ENCODE measurements around the gene ETS2.
A peak's percentile ranks its signal among the peaks of the same experiment; 100 is the strongest.
"Not testable (repeated sequence)": the region's sequence is repeated elsewhere in the genome, so short reads cannot be mapped to it uniquely, and the experiment has no call there.

ETS2 gene

GRCh38 chr21:38825269-38825668, 19.5 kb downstream of the ETS2 start:
- no peak for DNase-seq (ENCODE audit: low read depth in 1 of 2, low spot score in 1 of 2)
- no peak overlapping the region for H3K27ac ChIP-seq (replicated peaks)
- no peaks in the 10 kb centered on the region for H3K27me3 ChIP-seq (ENCODE audit: insufficient read depth, poor library complexity, severe bottlenecking)
- H3K4me3 ChIP-seq (replicated peaks; ENCODE audit: insufficient read depth, low read length), result no peak overlapping the region
- no peak for TF ChIP-seq GABPA (IDR thresholded peaks at IDR 0.05; ENCODE audit: low read depth)
- TF ChIP-seq POLR2AphosphoS5 (IDR thresholded peaks at IDR 0.05; ENCODE audit: low read depth), result 0 out of 2 replicates have a peak, but pooled peaks have one; percentile 25

GRCh38 chr21:38825921-38826320, 20.2 kb downstream of the ETS2 start:
- no peak overlapping the region for H3K4me3 ChIP-seq (replicated peaks; ENCODE audit: insufficient read depth, low read length)
- no peak overlapping the region for H3K27ac ChIP-seq (replicated peaks)
- DNase-seq (ENCODE audit: low read depth in 1 of 2, low spot score in 1 of 2), result no peak
- no peaks in the 10 kb centered on the region for H3K27me3 ChIP-seq (ENCODE audit: insufficient read depth, poor library complexity, severe bottlenecking)
- no peak for TF ChIP-seq CTCF (IDR thresholded peaks at IDR 0.05; ENCODE audit: insufficient read depth, low read length)

- DNase-seq (ENCODE audit: low read depth in 1 of 2, low spot score in 1 of 2); H3K27ac ChIP-seq (replicated peaks); H3K4me3 ChIP-seq (replicated peaks; ENCODE audit: insufficient read depth, low read length); H3K27me3 ChIP-seq (ENCODE audit: insufficient read depth, poor library complexity, severe bottlenecking): not testable (repeated sequence)
These were observed 22.4 kb downstream of the ETS2 start for GRCh38 chr21:38828111-38828510.

- TF ChIP-seq REST (IDR thresholded peaks at IDR 0.05; ENCODE audit: insufficient replicate concordance, low read depth) (no peak), CTCF (IDR thresholded peaks at IDR 0.05; ENCODE audit: insufficient read depth, low read length) (no peak), SPI1 (IDR thresholded peaks at IDR 0.05; ENCODE audit: borderline replicate concordance, low read depth) (no peak)
- Histone ChIP-seq H3K27ac (replicated peaks) (peak overlapping the region; percentile 69), H3K27me3 (ENCODE audit: insufficient read depth, poor library complexity, severe bottlenecking) (no peaks in the 10 kb centered on the region), H3K4me3 (replicated peaks; ENCODE audit: insufficient read depth, low read length) (no peak overlapping the region)
- peak in 1 of 2 experiments; percentile 63 for DNase-seq (ENCODE audit: low read depth in 1 of 2, low spot score in 1 of 2)
These were observed 25.2 kb downstream of the ETS2 start for GRCh38 chr21:38830671-38831525.

GRCh38 chr21:38831526-38832467, 26.1 kb downstream of the ETS2 start:
- Histone ChIP-seq H3K27me3 (ENCODE audit: insufficient read depth, poor library complexity, severe bottlenecking) (no peaks in the 10 kb centered on the region), H3K27ac (replicated peaks) (peak overlapping the region; percentile 69), H3K4me3 (replicated peaks; ENCODE audit: insufficient read depth, low read length) (no peak overlapping the region)
- TF ChIP-seq POLR2AphosphoS5 (IDR thresholded peaks at IDR 0.05; ENCODE audit: low read depth) (peak; percentile 70), GABPA (IDR thresholded peaks at IDR 0.05; ENCODE audit: low read depth) (no peak)
- DNase-seq (ENCODE audit: low read depth in 1 of 2, low spot score in 1 of 2), result peak; percentile 97

GRCh38 chr21:38832664-38833063, 26.9 kb downstream of the ETS2 start:
- no peak for DNase-seq (ENCODE audit: low read depth in 1 of 2, low spot score in 1 of 2)
- no peak overlapping the region for H3K4me3 ChIP-seq (replicated peaks; ENCODE audit: insufficient read depth, low read length)
- no peaks in the 10 kb centered on the region for H3K27me3 ChIP-seq (ENCODE audit: insufficient read depth, poor library complexity, severe bottlenecking)
- H3K27ac ChIP-seq (replicated peaks), result peak overlapping the region; percentile 54; the same call in 1 of the 2 replicates
- TF ChIP-seq SPI1 (IDR thresholded peaks at IDR 0.05; ENCODE audit: borderline replicate concordance, low read depth), result no peak
- no peak for TF ChIP-seq POLR2AphosphoS5 (IDR thresholded peaks at IDR 0.05; ENCODE audit: low read depth)
- no peak for TF ChIP-seq REST (IDR thresholded peaks at IDR 0.05; ENCODE audit: insufficient replicate concordance, low read depth)
- no peak for TF ChIP-seq CTCF (IDR thresholded peaks at IDR 0.05; ENCODE audit: insufficient read depth, low read length)
- no peak for TF ChIP-seq GABPA (IDR thresholded peaks at IDR 0.05; ENCODE audit: low read depth)
